ENCODE results near the gene FAM171A1.
A peak's percentile ranks its signal among the peaks of the same experiment; 100 is the strongest.

Gene FAM171A1

DNA sequence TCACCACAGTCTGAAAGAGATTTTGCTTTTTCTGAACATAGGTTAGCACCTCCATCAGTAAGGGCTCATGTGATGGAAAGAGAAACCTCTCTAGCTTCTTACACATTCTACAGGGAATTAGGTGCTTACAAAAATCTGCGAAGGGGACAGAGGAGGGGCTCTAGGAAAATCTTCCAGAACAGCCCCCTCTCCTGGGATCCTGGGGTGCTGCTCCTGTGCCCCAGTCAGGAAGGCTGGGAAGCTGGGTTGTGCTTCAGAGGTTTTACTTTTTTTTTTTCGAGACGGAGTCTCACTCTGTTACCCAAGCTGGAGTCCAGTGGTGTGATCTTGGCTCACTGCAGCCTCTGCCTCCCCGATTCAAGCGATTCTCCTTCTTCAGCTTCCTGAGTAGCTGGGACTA lies 7.5 kb upstream of the FAM171A1 start:
- no peak for DNase-seq

DNA sequence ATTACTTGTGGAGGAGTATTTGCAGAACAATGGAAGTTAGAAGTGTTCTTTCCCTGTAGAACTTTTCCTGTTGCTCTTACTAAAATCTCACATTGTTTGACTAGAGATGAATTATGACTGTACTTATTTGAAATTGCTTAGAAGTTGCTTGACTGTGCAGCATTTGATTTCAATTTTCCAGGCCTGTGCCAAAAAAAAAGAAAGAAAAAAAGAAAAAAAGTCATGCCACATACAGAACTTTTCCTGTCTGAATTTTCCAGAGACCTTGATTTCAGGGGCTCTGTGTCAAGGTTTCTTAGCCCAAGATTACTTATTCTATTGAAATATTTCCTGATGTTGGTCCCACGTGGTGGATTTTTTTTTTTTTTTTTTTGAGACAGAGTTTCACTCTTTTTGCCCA lies 3.5 kb upstream of the FAM171A1 start:
- DNase-seq = no peak

DNA sequence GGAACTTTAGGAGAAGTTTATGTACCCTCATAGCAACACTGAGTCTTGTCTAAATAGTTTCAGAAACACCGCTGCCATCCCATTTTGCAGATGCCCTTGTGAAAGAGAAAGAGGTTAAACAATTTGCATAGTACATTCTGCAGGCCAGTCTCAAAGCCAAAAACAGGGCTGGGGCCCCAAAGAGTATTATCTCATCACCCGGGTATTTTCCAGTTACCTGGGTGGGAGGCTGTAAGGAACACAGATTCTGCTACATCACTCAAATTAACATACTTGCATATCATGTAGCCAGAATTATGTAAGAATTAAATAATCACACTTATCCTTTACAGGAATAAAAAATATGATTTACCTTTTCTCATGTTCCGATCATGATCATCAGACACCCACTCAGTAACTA lies 3.1 kb upstream of the FAM171A1 start:
- no peak for DNase-seq

DNA sequence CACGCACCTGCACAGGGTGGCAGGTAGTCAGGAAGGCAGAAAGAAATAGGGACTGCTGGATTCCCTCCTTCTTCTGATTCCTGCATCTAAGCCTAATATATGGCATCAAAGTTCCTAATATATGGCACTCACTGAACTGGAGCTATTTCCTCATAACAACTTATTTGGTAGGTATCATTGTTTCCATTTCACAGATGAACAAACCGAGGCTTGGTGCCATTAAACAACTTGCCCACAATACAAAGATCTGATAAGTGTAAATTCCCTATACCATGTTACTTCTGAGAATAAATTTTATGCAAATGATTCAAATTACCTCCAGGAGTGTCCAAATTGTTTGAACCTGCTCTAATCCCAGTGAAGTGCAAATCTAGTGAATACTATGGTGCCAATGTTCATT lies 2.1 kb upstream of the FAM171A1 start:
- DNase-seq = no peak

DNA sequence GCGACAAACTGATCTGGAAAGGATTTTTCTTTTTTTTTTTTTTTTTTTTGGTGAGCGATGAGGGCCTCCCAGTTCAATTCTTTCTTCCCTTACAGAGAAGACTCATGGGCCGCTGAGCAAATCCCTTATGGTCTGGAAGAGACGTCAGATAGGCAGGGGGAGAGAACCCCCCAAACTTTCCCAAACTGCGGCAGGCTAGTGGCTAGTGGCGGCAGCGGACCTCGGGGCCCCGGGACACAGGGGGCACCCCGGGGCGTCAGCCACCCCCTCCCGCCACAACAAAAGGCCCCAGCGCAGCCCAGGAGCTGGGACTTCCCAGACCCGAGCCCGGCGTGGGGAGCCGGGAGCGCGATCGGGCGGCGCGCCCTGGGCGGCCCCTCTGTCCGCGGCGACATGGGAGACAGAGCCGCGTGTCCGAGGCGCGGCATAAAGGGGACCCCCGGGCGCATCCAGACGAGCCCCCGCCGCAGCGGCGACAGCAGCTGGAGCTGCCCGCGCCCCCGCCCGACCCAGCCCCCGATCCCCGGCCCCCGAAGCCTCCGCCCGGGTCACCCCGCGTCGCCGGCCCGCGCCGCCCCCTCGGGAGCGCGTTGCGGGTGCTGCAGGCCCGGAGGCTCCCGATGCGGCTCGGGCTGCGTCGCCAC lies 755 bp downstream of the FAM171A1 start:
- peak; percentile 80 for DNase-seq

DNA sequence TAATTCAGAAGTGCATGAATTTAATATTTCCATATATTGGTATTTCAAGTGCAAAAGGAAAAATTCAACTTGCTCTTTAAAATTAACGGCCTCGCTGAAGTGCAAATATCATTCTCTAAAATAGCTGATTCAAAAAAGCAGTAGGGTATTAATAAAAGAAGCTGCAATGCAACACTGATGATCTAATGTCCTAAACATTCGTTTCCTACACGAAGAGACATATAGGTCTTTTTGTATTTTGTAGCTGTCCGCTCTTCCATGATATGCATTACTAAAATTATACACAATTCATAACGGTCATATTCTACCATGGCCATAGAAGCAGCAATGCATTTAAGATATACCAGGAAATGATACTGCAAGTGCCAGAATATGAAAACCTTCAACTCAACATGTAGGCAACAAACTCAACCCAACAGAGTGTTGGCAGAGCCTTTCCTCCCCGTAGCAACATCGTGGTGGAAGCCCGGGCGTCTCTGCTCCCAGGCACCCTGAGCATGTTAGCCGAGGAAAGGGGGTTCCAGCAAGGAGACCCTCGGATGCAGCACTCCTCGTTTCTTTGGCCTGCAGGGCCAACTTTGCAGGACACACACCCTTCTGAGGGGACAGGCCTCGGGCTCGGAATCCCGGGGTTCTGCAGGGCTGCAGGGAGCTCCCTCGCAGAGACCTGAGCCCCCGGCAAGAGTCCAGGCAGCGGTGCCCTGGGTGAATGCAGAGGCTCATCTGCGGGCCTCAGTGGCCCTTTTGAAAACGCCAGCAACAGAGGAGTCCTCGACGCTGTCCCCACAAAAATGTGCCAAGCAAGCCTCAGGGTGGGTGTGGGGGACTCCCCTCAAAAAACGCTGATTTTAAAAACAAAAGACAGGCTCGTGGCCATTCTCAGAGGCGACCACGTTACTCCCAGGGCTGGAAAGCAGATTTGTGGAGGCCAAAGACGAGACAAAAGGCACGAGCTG lies 1.6 kb downstream of the FAM171A1 start:
- DNase-seq = peak; percentile 75

DNA sequence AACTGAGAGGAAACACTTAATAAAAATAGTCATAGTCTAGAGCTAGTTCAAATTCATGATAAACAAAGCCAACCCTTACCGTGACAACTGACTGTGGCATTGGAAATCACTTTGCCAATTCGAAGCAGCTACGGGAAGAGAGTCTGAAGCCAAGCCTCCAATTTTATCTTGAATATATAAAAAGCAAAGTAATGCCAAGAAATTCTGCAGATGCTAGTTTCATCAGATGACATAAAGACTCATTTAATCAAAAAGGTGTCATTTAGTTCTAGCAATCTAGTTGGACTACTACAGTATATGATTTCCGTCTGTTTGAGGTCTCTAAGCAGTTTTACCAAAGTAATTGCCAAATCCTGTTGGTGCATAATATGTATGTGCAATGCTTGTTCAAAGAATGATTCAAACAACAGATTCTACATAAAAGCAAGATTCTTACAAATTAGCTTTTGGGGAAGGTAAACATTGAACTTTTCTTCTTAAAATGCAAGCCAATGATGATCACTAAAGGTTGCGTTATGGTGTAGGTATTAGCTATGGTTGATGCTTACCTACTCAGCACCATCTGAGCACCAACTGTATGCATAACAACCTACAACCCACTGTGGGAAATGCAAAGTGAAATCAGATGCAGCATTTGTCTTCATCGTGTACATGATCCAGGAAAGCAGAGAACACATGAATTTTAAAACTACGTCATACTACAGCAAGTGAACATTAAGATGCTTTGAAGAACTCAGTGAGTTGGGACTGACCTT lies 2.8 kb downstream of the FAM171A1 start:
- DNase-seq = no peak

DNA sequence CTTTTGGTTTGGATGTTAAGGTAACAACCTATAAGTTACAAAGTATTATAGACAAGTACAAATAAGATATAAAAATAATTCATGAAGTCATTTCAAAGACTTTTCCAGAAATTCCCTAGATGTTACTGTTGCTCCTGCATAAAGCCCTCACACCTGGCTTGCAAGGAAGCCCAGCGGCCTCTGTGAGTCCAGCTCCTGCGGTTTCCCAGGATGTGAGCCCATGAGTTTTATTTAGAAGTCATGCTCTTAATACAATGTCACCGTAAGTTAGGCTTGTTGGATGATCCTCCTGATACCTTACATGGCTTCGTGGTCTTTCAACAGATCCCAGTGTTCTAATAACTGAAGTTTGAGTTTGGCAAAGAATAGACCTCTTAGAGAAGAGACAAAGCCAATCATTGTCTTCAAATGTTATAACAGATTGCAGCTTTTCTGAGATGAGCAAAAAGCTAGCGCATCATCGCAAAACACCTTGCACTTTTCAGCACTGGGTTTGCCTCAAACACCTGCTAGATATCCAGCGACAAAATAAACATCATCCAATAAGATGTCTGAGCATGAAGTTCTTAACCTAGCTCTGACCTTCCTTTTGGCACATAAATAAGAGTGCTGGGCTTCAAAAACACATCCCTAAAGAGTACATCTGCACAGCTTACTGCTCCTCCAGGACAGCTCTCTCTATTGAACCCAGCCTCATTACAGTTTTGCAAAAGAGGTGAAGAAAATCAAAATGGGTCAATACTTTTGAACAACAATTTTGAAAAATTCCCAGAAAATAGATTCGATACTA lies 3.6 kb downstream of the FAM171A1 start:
- DNase-seq = no peak

DNA sequence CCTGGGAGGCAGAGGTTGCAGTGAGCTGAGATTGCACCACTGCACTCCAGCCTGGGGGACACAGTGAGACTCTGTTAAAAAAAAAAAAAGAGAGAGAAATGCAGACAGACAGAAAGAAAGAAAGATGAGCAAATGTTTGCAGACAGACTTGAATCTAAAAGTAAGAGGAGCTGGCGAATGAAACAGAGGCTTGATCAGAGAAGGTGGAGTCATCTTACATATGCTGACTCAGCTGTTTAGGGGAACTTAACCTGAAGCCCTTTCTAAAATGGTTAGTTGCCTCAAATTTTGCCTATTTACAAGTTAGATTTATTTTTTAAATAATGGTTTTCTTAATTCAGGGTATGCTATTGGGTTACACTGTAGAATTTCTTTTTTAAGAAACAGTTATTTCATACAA lies 5.4 kb downstream of the FAM171A1 start:
- DNase-seq = no peak

DNA sequence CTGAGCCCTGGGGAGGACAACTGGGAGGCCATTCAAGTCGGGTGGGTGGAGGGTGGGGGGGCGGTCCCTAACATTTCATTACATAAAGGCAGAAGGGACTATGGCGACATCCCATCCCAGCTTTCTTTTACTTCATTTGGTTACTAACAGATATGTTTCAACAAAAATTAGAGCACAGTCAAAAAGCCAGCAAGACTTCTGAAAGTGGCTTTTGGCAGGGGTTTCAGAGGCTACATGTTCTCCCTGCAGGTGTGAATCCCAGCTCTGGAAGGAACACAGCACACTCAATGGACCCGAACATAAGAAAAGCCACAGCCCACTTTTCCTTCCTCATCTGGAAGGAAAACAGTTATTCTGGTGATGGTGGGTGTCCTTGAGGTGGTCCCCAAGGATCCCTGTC lies 7.1 kb downstream of the FAM171A1 start:
- no peak for DNase-seq

DNA sequence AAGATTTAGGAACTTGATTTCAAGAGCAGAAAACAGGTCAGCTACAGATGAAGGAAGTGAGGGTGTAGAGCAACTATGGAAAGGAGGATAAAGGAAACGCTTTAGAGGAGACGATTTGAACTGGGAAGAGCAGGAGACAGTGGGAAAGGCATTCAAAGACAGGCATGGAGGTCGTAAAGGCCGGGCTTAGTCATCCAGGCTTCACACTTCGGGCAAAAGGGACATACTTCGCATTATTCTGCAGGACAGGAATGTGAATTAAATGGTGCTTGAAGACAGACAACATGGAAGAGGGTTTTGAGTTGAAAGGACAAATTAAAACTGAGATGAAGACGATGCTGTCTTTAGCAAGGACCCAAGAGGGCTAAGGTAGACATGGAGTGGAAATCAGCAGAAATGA lies 8.1 kb downstream of the FAM171A1 start:
- no peak for DNase-seq

DNA sequence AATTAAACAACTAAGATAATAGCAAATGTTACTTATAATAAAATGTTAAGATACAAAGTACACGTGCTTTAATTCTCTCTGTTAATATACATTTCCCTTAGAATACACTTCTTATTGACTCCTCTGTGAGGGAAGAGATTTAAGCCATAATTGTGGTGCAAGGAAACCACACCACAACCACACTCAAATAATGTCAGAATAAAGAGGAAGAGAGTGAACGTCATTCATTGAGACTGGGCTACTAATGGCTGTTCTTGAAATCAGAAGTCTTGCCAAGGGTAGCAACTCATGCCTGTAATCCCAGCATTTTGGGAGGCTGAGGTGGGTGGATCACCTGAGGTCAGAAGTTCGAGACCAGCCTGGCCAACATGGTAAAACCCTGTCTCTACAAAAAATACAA lies 10.0 kb downstream of the FAM171A1 start:
- DNase-seq = no peak

DNA sequence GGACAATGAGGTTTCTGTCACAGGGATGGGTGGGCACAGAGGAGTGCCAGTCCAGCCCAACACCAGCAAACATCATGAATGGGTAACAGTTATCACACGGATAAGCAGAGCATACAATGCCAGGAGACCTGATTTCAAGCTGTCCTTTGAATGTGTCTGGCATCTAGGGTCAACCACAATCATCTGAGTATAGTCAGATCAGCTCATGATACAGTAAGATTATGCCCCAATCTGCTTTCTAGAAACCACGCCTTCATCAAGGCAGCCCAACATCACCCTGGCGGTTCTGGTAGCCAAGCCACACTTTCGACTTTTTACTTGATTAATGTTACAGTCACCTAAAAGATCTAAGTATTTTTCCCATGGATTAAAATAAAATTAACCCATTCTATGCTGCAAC lies 10.5 kb downstream of the FAM171A1 start:
- no peak for DNase-seq

DNA sequence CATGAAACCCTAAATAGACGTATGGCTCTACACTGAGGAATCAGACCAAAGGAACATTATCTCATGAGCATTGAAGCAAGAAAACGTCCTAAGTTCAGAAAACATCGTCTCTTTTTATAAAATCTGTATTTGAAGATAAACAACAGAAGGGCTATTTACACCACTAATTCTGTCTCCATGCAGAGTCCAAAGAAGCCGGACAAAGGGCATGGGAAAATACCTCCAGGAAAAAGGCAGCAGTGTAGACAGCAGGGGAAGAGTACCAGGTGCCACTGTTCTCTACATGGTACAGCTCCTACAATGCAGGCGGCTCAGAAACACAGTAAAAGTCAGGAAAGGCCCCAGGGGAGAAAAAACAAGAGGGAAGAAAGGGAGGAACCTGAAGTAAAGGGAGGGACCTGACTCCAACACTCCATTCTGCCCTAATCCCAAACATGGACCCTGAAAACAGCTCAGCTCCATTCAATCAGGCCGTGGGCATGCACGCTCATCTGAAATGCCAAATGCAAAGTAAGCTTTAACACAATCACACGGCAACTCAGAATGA lies 17.5 kb downstream of the FAM171A1 start:
- no peak for DNase-seq

DNA sequence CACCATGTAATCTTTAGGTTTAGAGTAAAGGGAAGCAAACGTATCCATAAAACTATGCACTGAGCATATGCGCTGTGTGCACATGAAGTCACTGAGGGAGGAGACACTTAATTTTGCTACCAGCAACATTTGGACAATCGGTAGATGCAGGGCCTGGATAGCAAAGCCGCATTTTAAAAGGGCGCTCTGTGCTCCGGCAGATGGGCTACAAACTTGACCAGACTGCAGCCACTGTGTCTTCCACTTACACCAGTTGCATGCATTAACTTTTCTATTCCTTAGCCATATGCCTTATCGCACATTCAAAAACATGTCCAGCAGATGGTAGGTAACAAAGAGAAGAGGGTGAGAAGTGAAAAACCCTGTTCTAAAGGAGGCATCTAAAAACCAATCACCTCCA lies 18.3 kb downstream of the FAM171A1 start:
- DNase-seq = no peak

DNA sequence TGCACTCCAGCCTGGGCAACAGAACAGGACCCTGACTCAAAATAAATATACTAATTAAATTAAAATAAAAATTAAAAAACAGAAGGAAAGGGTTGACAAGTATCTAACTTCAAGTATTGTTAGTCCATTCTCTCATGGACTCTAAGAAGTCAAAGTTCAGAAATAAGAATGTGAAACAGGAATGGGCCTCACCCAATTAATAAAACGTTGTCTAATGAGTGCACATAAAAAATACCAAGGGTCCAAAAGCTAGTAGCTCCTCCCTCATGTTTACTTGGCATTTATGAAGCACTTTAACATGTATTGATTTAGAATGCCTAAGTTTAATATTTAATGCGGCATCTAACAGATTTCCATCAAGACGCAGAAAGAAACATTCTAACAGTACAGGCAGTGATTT lies 18.9 kb downstream of the FAM171A1 start:
- no peak for DNase-seq

DNA sequence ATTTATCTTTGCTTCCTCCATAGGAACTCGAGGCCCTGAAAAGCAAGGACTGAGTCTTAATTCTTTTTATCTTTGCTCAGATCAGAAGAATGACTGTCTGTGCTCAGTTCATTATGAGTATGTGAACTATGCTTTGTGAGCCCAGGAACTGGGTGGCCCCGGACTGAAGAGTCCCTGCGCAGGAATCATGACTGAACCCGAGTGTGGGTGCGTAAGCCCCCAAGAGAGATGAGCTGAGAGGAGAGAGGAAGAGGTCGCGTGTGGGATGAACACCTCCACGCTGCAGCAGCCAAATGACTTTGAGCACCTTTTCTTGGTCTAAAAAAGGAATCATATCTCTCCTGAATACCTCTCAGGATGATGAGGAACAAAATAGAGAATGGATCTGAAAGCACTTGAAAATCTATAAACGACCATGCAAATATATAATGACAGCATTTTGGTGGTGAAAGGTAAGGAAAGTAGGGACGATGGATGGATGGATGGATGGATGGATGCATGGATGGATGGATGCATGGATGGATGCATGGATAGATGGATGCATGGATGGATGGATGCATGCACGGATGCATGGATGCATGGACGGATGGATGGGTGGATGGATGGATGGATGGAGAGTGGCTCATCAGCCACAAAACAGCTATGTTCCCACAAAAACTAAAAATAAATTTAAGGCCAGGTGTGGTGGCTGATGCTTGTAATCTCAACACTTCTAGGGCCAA lies 19.8 kb downstream of the FAM171A1 start:
- DNase-seq = no peak

DNA sequence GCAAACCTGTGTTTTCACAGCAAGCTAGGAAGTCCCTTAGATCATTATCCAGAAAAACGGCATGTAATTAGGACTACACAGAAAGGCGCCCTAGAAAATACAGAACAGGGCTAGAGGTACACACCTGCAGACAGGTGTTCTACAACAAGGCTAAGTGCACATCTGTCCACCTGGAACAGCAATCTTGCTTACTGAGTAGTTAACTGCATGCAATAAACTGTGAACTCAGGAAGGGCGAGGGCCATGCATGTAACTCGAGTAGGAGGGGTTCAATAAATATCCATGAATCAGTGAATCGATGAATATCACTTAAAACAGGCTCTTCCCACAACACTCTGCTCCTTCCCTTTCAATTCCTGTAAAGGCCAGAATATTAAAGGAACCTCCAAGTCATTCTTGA lies 22.0 kb downstream of the FAM171A1 start:
- no peak for DNase-seq

DNA sequence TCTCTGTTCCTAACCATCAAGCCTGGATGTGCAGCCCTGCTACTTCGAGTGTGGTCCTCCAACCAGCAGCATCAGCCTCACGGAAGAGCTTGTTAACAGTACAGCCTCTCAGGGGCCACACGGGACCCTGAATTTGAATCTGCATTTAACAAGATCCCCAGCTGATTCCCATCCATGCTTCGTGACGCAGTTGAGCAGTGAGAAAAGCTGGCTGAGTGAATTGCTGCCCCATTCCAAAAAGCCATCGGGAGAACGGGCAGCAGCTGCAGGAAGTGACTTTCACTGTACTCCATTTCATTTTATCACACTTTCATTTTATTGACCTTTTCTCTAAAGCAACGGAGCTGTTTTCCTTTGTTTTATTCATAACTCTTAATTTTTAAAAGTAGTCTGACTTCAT lies 22.5 kb downstream of the FAM171A1 start:
- DNase-seq = no peak

DNA sequence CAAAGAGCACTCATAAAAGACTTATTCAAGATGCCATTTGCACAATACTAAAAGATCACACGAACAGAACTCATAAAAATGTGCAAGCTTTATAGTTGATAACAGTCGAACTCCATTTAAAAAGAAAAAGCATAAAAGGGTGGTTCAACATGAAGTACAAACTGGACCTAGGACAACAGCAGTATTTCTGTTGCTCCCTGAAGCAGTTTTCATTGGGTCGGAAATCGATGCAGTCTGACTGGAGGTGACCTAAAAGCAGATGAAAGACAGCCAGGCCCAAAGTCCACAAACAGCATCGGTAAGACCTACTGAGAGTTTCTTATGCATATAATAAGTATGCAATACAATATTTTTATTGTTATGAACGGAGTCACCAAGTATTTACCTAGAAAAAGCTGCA lies 23.9 kb downstream of the FAM171A1 start:
- no peak for DNase-seq

DNA sequence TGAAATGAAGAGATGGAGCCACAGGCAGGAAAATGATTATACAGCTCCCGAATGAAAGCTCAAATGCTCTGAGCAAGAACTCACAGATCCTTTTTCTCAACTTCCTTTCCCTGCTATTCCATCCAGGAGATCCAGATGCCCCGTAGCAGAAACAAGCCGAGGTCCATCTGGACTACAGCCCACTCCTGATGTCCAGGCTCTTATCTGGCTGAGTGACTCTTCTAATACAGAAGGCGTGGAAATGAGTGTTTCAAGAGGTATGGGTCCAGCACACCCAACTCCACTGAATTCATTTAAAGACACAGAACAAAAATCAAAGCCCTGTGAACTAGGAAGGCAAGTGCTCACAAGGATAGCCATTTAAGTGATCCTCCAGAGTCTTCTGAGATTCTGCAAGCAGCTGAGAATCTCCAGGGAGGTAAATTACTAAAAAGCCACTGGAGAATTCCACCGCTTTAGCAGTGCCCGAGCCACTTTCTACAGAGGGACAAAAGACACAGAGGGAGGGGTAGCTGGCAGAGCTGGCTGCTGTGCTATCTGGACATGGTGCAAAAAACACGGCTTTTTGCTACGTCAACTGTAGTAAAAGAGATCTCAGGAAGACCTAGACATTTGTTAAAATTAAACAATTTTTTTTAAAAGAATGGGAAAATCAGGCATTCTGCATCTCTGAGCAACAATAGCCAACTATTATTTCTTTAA lies 24.5 kb downstream of the FAM171A1 start:
- no peak for DNase-seq
